ENCODE measurements around the gene OR2AG1.
A peak's percentile ranks its signal among the peaks of the same experiment; 100 is the strongest.

GRCh38 chr11:6757373-6757967 lies 25.4 kb upstream of the OR2AG1 start:
- TF ChIP-seq EP300 (IDR thresholded peaks at IDR 0.05) (no peak), CTCF (IDR thresholded peaks at IDR 0.05) (peak in 5 of 7 experiments; percentile 36 to 70 (median 46)), POLR2AphosphoS5 (IDR thresholded peaks at IDR 0.05) (no peak), POLR2A (IDR thresholded peaks at IDR 0.05) (no peak)
